Body of pancreas (tissue), 4 donors: ENCODE measurements around the gene CAPN11. TPM values are rescaled to one million over a fixed set of nuclear protein-coding genes. Genes with fewer than 3 reads are reported as not detected.
A peak's percentile ranks its signal among the peaks of the same experiment; 100 is the strongest.

Experiments used
- ATAC-seq: fragments of 150-250 bp; one replicate; pipeline ENCODE4 v1.9.1; 2016
- DNase-seq, 4 donors: peaks; one replicate each; pipeline ENCODE4 v3.0.0-alpha.2; 2019
- H3K27ac ChIP-seq, 4 donors: fragments of 200-600 bp; sonication (generic); 1 replicate in 3 of 4; 2 replicates in 1 of 4; pipeline versions ENCODE4 v1.5.1 to v1.6.1; 2016 to 2019; ENCODE audit warnings: mild to moderate bottlenecking in 1 of 4, mixed read lengths in 1 of 4, moderate library complexity in 1 of 4
- H3K27me3 ChIP-seq, 2 donors: fragments of 200-600 bp; sonication (generic); one replicate each; pipeline ENCODE4 v1.6.0; 2016; ENCODE audit warnings: mild to moderate bottlenecking in 1 of 2
- H3K36me3 ChIP-seq, 2 donors: fragments of 200-600 bp; sonication (generic); replicated peaks in 1 of 2; 2 replicates each; pipeline ENCODE4 v1.5.1; 2016; ENCODE audit warnings: low read depth in 2 of 2; ENCODE audit not compliant: insufficient read depth in 1 of 2
- H3K4me1 ChIP-seq: fragments of 200-600 bp; sonication (generic); one replicate; pipeline ENCODE4 v1.6.0; 2016
- H3K4me3 ChIP-seq, 2 donors: fragments of 200-600 bp; sonication (generic); 1 replicate in 1 of 2; 2 replicates in 1 of 2; pipeline ENCODE4 v1.5.1; 2016 to 2019
- H3K9me3 ChIP-seq, 3 donors: fragments of 200-600 bp; sonication (generic); 1 replicate in 2 of 3; 2 replicates in 1 of 3; pipeline ENCODE4 v1.5.1; 2016
- POLR2A ChIP-seq, 3 donors: fragments of 450-650 bp; IDR thresholded peaks; one replicate each; pipeline ENCODE4 v1.6.1; 2016; ENCODE audit warnings: antibody characterized with exemption in 3 of 3, mild to moderate bottlenecking in 2 of 3
- WGBS, 2 donors: methylation state at CpG; one replicate each; pipeline ENCODE4 v1.1.5; 2017; 5-methylcytosine and 5-hydroxymethylcytosine counted together
- intact Hi-C: fragments of 100-400 bp; cut with DNase I; formaldehyde crosslinking; loops from one replicate; pipeline ENCODE4 v1.15.1; 2023
- small RNA-seq: library from RNA; depleted of rRNA; stranded (forward); fragments of <200 nt; gene quantifications from one replicate; pipeline ENCODE3, GENCODE V24; 2016
- total RNA-seq, 2 donors: library from RNA; depleted of rRNA; stranded (reverse); fragments of >200 nt; gene quantifications; one replicate each; pipeline ENCODE4 v1.1.0, GENCODE V29; 2016
- TF ChIP-seq, protein P1 (sequence below), 7 experiments: fragments of 450-650 bp in 4 of 7; fragments of 200-600 bp in 3 of 7; sonication (generic) in 3 of 7; IDR thresholded peaks; one replicate each; pipeline ENCODE4 v1.5.1; 2016 to 2019; ENCODE audit warnings: antibody characterized with exemption in 7 of 7

The CAPN11 gene
- total RNA-seq, 2 donors from 2014 or later, result 0.66 TPM; not detected in 1

DNA sequence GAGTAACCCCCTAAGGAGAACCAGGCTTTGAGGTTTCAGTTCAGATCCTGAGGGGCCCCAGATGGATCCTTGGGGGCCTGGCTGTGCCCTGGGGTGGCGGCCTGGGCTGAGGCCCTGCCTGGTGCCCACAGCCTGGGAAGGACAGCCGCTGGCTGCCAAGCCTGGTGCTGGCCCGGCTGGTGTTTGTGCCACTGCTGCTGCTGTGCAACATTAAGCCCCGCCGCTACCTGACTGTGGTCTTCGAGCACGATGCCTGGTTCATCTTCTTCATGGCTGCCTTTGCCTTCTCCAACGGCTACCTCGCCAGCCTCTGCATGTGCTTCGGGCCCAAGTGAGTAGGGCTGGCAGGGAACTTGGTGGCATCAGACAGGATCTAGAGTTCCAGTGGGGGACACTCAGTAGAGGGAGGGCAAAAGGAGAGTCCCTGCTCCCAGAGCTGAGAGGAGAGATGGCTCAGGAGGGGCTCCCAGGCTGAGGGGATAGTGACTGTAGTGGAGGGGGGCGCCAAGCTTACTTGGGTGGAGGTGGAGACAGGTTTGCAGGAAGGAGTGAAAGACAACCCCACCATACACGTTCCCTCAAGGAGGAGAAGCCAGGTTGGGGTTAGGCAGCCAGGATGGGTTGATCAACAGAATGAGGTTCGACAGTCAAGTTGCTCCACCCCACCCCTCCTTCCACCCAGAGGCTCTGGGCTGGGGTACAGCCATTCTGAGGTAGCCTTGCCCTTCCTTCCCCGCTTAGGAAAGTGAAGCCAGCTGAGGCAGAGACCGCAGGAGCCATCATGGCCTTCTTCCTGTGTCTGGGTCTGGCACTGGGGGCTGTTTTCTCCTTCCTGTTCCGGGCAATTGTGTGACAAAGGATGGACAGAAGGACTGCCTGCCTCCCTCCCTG is 74.3 kb downstream of the CAPN11 start:
- intact Hi-C loops, result loop anchor here (5.0 kb wide), 1 partner anchor 61 kb away; no protein-coding TSS in a partner anchor
- no peak for ATAC-seq
- Histone ChIP-seq H3K36me3 (peaks cover 0 to 12% of the 10 kb centered on the region in 2 donors), H3K4me1 (peaks cover 62% of the 10 kb centered on the region), H3K27ac (peak overlapping the region in 3 of 4 donors; percentile 51 to 99 (median 77)), H3K27me3 (no peaks in the 10 kb centered on the region), H3K4me3 (no peak overlapping the region), H3K9me3 (no peaks in the 10 kb centered on the region)
- no peak for DNase-seq
- TF ChIP-seq, protein P1, sequence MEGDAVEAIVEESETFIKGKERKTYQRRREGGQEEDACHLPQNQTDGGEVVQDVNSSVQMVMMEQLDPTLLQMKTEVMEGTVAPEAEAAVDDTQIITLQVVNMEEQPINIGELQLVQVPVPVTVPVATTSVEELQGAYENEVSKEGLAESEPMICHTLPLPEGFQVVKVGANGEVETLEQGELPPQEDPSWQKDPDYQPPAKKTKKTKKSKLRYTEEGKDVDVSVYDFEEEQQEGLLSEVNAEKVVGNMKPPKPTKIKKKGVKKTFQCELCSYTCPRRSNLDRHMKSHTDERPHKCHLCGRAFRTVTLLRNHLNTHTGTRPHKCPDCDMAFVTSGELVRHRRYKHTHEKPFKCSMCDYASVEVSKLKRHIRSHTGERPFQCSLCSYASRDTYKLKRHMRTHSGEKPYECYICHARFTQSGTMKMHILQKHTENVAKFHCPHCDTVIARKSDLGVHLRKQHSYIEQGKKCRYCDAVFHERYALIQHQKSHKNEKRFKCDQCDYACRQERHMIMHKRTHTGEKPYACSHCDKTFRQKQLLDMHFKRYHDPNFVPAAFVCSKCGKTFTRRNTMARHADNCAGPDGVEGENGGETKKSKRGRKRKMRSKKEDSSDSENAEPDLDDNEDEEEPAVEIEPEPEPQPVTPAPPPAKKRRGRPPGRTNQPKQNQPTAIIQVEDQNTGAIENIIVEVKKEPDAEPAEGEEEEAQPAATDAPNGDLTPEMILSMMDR (IDR thresholded peaks at IDR 0.05), result no peak
- no peak for TF ChIP-seq POLR2A (IDR thresholded peaks at IDR 0.05)
- WGBS, 2 donors, result 81 to 95% methylated on average over 8 to 16 of the region's 16 CpGs

DNA sequence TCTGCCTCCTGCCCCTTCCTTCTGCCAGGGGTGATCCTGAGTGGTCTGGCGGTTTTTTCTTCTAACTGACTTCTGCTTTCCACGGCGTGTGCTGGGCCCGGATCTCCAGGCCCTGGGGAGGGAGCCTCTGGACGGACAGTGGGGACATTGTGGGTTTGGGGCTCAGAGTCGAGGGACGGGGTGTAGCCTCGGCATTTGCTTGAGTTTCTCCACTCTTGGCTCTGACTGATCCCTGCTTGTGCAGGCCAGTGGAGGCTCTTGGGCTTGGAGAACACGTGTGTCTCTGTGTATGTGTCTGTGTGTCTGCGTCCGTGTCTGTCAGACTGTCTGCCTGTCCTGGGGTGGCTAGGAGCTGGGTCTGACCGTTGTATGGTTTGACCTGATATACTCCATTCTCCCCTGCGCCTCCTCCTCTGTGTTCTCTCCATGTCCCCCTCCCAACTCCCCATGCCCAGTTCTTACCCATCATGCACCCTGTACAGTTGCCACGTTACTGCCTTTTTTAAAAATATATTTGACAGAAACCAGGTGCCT is 75.0 kb downstream of the CAPN11 start:
- ATAC-seq (no peak), DNase-seq (no peak)
- H3K27ac ChIP-seq, result peak overlapping the region in 3 of 4 donors; percentile 51 to 99 (median 77)
- WGBS, 2 donors, result 69 to 82% methylated on average over 14 of the region's 14 CpGs
- H3K27me3 ChIP-seq, result no peaks in the 10 kb centered on the region
- peaks cover 62% of the 10 kb centered on the region for H3K4me1 ChIP-seq
- H3K4me3 ChIP-seq, result no peak overlapping the region
- H3K36me3 ChIP-seq, result peaks cover 0 to 12% of the 10 kb centered on the region in 2 donors
- no peak for TF ChIP-seq POLR2A (IDR thresholded peaks at IDR 0.05)
- TF ChIP-seq, protein P1 (IDR thresholded peaks at IDR 0.05), result no peak
- no peaks in the 10 kb centered on the region for H3K9me3 ChIP-seq
- intact Hi-C loops, result loop anchor here (5.0 kb wide), 1 partner anchor 61 kb away; no protein-coding TSS in a partner anchor

Small RNA genes within 50 kb of the gene (small RNA-seq; reads per million reads assigned to genes)
- gene RN7SL811P, result not detected

Other genes with a start within 250 kb of the CAPN11 start
- 10 to 100 TPM; 14.8 to 20.8 TPM for gene MRPL14, start 31.4 kb upstream of the CAPN11 start, total RNA-seq
- 10 to 100 TPM in 1 of 2 donors, 1 to 10 TPM in 1; 7.6 to 11.9 TPM for gene TMEM63B, start 31.3 kb upstream of the CAPN11 start, total RNA-seq
- 1 to 10 TPM in 1 of 2 donors, not detected in 1; 4.2 TPM for gene MYMX, start 58.1 kb downstream of the CAPN11 start, total RNA-seq
- gene SLC29A1, start 64.8 kb downstream of the CAPN11 start, total RNA-seq, result 10 to 100 TPM; 44.8 to 90.3 TPM
- gene HSP90AB1, start 88.3 kb downstream of the CAPN11 start, total RNA-seq, result 100 to 1,000 TPM; 269 to 441 TPM
- gene SLC35B2, start 98.7 kb downstream of the CAPN11 start, total RNA-seq, result 10 to 100 TPM; 31.1 to 33.9 TPM
- 10 to 100 TPM; 18.9 to 68.6 TPM for gene NFKBIE, start 106.7 kb downstream of the CAPN11 start, total RNA-seq
- under 1 TPM; under 0.01 to 0.66 TPM for gene TMEM151B, start 111.6 kb downstream of the CAPN11 start, total RNA-seq
- gene AARS2, start 154.5 kb downstream of the CAPN11 start, total RNA-seq, result 10 to 100 TPM in 1 of 2 donors, 1 to 10 TPM in 1; 9.6 to 17.8 TPM
- not detected for gene SPATS1, start 183.8 kb downstream of the CAPN11 start, total RNA-seq
- gene CDC5L, start 228.9 kb downstream of the CAPN11 start, total RNA-seq, result 10 to 100 TPM; 10.2 to 11.2 TPM